NCI-H82 treated with DMSO at 0.1 percent for 48 hours (cell line): Measurements from ENCODE around the gene OIT3.
A peak's percentile ranks its signal among the peaks of the same experiment; 100 is the strongest.

Experiments used
- DNase-seq: peaks from one replicate; lab custom pipeline; 2025; ENCODE audit not compliant: unreplicated experiment; lab: John Stamatoyannopoulos, UW

Gene OIT3

DNA sequence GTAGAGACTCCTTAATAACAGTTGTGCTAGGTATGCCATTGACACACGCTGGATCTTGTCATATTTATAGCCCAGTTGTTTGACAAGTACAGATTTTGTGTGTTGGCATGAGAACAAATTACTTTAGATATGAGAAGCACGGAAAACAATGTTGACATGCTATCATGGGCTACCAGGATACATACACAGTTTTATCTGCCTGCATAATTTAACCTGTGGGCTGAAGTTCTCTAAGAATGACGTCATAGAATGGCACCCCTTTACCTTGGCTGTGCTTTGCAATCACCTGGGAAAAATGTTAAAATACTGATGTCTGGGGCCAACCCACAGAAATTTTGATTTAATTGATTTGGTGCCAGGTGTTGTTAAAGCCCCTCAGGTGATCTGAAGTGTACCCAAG is 58.2 kb downstream of the OIT3 start:
- no peak for DNase-seq

DNA sequence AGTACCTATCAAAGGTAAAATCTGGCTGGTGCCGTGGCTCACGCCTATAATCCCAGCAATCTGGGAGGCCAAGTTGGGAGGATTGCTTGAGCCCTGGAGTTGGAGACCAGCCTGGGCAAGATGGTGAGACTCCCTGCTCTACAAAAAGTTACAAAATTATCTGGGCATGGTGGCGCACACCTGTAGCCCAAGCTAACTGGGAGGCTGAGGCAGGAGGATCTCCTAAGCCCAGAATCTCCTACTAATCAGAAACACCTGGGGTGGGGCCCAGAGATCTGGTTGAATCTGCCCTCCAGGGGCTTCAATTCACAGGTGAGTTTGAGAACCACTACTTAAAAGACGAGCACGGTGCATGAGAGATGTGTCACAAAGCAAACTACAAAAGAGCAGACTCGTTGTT is 58.6 kb downstream of the OIT3 start:
- no peak for DNase-seq

GRCh38 chr10:72952642-72953158 is 59.2 kb downstream of the OIT3 start:
- DNase-seq, result no peak

- DNase-seq, result no peak
These were observed 60.1 kb downstream of the OIT3 start for GRCh38 chr10:72953687-72954086.

GRCh38 chr10:72954230-72954595 is 60.7 kb downstream of the OIT3 start:
- no peak for DNase-seq

DNA sequence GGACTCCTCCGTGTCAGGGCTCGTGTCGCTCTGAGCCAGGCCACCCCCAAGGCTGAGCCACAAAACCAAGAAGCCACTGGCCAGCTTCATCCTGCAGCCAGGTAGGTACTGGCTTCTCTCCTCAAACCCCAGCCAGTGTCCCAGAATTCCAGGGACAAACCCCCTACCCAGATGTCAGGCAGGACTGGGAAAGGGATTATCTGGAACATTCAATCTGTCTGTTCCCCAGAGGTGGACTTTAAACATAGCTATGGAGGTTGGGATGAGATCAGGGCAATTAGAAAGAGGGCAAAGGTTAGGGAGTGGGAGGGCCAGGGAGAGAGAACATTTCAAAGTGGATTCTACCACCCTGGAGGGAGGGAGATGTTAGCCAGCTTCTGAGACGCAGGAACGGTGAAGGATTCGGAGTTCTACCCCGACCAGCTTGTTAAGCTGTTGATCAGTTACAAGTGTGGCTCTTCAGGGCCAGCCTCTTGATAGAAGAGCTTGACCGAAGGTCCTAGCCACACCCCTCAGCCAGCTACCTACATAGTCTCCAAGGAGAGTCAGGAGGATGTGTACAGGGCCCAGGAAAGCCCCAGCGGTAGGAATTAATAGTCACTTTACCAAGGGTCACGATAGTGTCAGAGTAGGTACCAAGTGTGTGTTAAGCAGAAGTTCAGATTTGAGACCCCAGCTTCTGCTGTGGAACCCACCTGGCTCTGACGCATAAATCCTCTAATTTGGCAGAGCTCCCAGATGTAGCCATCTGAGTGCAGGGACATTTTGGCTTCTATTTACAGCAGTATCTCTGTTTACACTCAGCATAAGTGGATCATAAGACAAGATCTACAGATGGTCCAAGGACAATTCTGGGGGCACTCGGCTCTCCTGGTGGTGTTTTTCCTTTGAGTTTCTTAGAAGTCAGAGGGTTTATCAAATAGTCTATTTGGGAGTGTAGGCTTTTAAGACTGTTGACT is 61.3 kb downstream of the OIT3 start, which contains the start of gene PLA2G12B:
Gene PLA2G12B, minus strand, starts transcription at position 211 of the 959 bp plus-strand sequence. Its CDS starts 121 bp downstream, at position 90.
- DNase-seq, result peak; percentile 95

GRCh38 chr10:72956001-72956400 is 62.5 kb downstream of the OIT3 start:
- DNase-seq, result no peak

DNA sequence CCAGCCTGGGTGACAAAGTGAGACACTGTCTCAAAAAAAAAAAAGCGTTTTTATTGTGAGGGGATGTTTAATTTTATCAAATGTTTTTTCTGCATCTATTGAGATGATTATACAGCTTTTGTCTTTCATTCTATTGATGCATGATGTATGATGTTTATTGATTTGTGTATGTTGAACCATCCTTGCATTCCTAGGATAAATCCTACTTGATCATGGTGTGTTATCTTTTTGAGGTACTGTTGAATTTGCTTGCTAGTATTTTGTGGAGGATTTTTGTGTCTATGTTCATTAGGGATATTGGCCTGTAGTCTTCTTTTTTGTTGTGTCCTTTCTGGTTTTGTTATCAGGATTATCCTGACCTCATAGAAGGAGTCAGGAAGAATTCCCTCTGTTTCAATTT is 83.3 kb downstream of the OIT3 start:
- DNase-seq, result no peak

GRCh38 chr10:72979709-72980108 is 86.2 kb downstream of the OIT3 start:
- no peak for DNase-seq

GRCh38 chr10:72980348-72980747 is 86.8 kb downstream of the OIT3 start:
- no peak for DNase-seq

GRCh38 chr10:72981028-72981881 is 87.7 kb downstream of the OIT3 start:
- DNase-seq, result no peak

- DNase-seq, result peak; percentile 18
These were observed 88.5 kb downstream of the OIT3 start for GRCh38 chr10:72981882-72982529.
